GM18517 (cell line): ENCODE results near the gene KCNK4.

Source experiments
- ATAC-seq: cut with Tn5 transposase; IDR thresholded peaks from one replicate; pipeline ENCODE4 v1.9.1; 2021; ENCODE audit warnings: mild to moderate bottlenecking, moderate library complexity; ENCODE audit not compliant: unreplicated experiment

The KCNK4 gene

DNA sequence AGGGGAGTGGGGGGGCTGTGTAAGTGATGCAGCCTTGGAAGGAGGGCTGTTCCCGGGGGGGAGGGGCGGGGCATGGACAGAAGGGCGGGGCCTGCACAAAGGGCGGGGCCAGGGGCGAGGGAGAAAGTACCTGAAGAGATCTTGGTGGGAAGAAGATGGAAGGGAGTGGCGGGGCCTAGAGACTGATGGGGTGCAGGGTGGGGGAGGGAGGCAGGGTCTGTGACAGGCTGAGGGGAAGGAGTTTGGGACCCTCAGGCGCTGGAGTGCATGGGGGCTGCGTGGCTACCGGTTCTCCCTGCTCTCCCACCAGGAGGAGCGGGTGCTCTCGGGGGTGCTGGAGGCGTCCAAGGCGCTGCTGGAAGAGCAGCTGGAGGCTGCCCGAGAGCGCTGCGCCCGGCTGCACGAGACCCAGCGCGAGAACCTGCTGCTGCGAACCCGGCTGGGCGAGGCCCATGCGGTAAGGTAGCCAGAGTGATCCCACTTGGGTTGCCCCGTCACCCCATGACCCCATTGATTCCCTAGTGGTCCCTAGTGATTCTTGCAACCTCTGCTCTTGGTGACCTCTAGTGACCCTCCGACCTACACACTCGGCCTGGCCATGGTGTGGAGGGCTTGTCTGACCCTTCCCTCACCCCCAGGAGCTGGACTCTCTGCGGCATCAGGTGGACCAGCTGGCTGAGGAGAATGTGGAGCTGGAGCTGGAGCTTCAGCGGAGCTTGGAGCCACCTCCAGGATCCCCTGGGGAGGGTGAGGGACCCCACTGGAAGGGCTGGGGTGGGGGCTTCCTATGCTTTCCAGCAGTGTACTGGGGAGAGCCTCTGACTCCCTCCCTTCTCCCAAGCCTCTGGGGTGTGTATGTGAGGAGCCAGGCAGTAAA lies 52.0 kb downstream of the KCNK4 start:
- no peak for ATAC-seq

DNA sequence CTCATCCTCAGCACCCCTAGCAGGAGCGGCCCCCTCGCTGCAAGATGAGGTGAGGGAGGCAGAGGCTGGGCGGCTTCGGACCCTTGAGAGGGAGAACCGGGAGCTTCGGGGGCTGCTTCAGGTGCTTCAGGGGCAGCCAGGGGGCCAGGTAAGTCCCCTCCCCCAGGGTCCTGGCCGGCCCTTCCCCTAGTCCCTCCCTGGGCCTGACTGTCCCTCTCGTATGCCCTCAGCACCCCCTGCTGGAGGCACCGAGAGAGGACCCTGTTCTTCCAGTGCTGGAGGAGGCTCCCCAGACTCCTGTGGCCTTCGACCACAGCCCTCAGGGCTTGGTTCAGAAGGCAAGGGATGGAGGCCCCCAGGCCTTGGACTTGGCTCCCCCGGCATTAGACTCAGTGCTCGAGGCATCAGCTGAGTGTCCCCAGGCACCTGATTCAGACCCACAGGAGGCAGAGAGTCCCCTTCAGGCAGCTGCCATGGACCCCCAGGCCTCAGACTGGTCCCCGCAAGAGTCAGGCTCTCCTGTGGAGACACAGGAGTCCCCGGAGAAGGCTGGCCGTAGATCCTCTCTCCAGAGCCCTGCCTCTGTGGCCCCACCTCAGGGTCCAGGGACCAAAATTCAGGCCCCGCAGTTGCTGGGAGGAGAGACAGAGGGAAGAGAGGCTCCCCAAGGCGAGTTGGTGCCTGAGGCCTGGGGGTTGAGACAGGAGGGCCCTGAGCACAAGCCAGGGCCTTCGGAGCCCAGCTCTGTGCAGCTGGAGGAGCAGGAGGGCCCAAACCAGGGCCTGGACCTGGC lies 52.9 kb downstream of the KCNK4 start:
- ATAC-seq: no peak

DNA sequence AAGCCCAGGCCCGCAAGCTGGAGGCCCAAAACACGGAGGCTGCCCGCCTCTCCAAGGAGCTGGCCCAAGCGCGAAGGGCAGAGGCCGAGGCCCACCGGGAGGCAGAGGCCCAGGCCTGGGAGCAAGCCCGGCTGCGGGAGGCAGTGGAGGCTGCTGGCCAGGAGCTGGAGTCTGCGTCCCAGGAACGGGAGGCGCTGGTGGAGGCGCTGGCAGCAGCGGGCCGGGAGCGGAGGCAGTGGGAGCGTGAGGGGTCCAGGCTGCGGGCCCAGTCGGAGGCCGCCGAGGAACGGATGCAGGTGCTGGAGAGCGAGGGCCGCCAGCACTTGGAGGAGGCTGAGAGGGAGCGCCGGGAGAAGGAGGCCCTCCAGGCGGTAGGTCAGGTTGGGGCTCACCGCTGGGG lies 53.7 kb downstream of the KCNK4 start:
- no peak for ATAC-seq

DNA sequence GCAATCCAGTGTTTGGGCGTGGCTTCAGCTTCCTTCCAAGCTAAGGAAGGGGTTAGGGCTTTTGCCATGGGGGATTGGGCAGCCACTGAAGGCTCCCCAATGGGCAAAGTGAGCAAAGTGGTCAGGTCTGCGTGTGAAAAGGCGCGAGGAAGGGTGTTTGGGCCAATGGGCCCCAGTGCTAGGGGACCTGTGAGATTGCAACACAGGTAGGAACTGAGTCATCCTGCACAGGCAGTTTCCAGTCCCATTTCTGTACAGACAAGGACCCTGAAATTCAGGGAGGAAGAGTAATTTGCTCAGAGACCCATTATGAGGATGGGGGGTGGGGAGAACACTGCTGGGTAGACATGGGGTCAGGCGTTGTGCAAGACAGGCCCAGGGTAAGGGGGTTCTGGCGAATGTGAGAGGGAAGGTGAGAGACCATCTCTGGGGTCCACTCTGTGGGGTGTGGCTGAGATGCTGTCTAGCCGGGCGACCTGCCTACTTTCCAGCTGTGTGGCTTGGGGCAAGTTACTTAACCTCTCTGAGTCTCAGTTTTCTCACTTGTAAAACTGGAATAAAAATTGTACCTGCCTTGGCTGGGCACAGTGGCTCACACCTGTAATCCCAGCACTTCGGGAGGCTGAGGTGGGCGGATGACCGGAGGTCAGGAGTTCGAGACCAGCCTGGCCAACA lies 56.2 kb downstream of the KCNK4 start:
- no peak for ATAC-seq

DNA sequence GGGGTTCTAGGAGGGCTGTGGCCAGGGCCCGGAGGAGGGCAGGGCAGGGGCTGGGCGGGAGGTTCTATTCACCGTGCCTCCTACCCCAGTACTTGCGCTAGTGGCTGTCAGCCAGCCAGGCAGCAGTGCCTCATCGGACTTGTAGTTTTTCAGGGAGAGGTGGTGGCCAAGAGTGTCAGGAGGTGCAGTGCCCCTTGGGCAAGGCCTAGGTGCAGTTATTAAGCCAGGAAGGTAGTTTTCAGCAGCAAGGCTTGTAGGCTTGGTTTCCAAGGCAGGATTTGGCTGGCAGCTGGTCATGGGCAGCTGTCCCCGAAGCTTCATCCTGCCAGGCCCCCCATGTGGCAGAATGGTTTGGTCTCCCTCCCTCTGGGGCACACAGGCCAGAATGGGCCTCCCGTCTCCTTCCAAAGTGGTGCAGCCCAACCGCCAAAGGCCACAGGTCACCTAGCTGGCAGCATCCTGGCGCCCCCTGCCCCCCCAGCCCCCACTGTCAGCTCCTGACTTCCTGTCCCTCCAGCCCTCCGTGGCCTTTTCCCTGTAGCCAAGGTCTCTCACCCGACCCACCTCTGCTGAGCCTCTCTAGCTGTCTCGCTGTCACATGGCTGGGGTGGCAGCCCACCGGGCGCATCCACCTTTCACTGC lies 57.4 kb downstream of the KCNK4 start:
- ATAC-seq: no peak

DNA sequence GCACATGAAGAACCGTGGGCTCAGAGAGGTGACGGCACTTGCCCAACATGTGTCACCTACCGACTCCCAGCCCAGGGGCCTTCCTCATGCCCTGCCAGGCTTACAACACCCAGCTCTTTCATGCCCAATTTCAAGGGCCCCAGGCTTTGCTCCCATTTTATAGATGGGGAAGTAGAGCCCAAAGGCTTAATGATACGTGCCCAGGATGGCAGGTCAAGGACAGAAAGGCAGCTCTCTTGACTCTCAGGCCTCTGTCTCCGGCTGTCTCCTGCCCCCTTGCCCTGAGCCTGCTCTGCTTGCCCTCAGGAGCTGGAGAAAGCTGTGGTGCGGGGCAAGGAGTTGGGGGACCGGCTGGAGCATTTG lies 57.9 kb downstream of the KCNK4 start:
- no peak for ATAC-seq

DNA sequence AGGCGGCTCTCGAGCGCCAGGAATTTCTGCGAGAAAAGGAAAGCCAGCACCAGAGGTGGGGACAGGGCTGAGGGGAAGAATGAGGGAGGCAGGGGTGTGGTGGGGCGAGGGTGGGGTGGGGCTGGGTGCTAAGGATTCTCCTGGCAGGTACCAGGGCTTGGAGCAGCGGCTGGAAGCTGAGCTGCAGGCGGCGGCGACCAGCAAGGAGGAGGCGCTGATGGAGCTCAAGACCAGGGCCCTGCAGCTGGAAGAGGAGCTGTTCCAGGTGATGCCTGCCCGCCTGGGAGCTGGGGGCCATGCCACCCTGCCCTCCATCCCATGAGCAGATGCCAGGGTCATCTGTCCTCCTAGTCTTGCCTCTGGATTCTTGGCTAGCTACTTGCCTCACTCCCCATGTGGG lies 58.3 kb downstream of the KCNK4 start:
- ATAC-seq: no peak
